Kidney (tissue), 14 donors: ENCODE data around the gene ADAMTS14. TPM values are rescaled to one million over a fixed set of nuclear protein-coding genes. Genes with fewer than 3 reads are reported as not detected.

Experiments used
- DNase-seq, 5 donors: peaks; one replicate each; pipeline ENCODE4 v3.0.0-alpha.2; 2013 to 2020
- FAIRE-seq: peaks from 2 replicates; lab custom pipeline; 2012; peaks lifted over from hg19 to GRCh38; lab: Jason Lieb, UNC
- H3K27ac ChIP-seq, 2 donors: one replicate each; pipeline ENCODE4 v1.7.0; 2013; ENCODE audit warnings: low read depth in 2 of 2, low read length in 2 of 2, inconsistent platforms in 1 of 2
- H3K27me3 ChIP-seq: one replicate; pipeline ENCODE4 v1.7.1; 2013; ENCODE audit warnings: low read length, inconsistent platforms; ENCODE audit not compliant: control insufficient read depth, insufficient read depth
- H3K36me3 ChIP-seq, 3 donors: one replicate each; pipeline versions ENCODE4 v1.7.0 to v1.7.1; 2013; ENCODE audit warnings: low read length in 3 of 3, control low read depth in 1 of 3, inconsistent platforms in 1 of 3; ENCODE audit not compliant: insufficient read depth in 3 of 3, control insufficient read depth in 2 of 3
- H3K4me1 ChIP-seq, 3 donors: one replicate each; pipeline versions ENCODE4 v1.7.0 to v1.7.1; 2013; ENCODE audit warnings: low read length in 3 of 3, inconsistent platforms in 1 of 3, low read depth in 1 of 3; ENCODE audit not compliant: control insufficient read depth in 2 of 3, insufficient read depth in 2 of 3
- H3K4me3 ChIP-seq, 3 donors: one replicate each; pipeline versions ENCODE4 v1.7.0 to v1.8.1; 2013; ENCODE audit warnings: low read length in 3 of 3, control low read depth in 1 of 3, inconsistent platforms in 1 of 3
- H3K9ac ChIP-seq, 3 donors: one replicate each; pipeline versions ENCODE4 v1.7.0 to v1.7.1; 2013; ENCODE audit warnings: low read length in 3 of 3, control low read depth in 1 of 3, inconsistent platforms in 1 of 3
- H3K9me3 ChIP-seq, 3 donors: one replicate each; pipeline versions ENCODE4 v1.7.0 to v1.7.1; 2013; ENCODE audit warnings: low read length in 3 of 3, control low read depth in 1 of 3, inconsistent platforms in 1 of 3; ENCODE audit not compliant: control insufficient read depth in 2 of 3, insufficient read depth in 1 of 3
- CTCF ChIP-seq: IDR thresholded peaks from 3 replicates; pipeline ENCODE4 v1.5.1; 2012; ENCODE audit warnings: mild to moderate bottlenecking, moderate library complexity, borderline replicate concordance; ENCODE audit not compliant: insufficient read depth; ENCODE audit errors: extremely low read depth
- intact Hi-C: fragments of 100-400 bp; cut with DNase I; formaldehyde crosslinking; loops from one replicate; pipeline ENCODE4 v1.11.1; 2022
- polyA plus RNA-seq: library from polyadenylated mRNA; stranded (reverse); fragments of 350-450 nt; fragmentation: Illumina TruSeq; extraction: RNeasy Lipid Tissue Mini Kit (QIAGEN cat#74804); gene quantifications from one replicate; pipeline ENCODE4 v1.2.3, GENCODE V29; 2014; ENCODE audit warnings: low read depth, low replicate concordance; ENCODE audit not compliant: insufficient read depth
- total RNA-seq: library from RNA; stranded (reverse); fragmentation: NEBNext Ultra II Directional; extraction: Animal tissue kit (Norgen Biotek cat#: 25700); gene quantifications from one replicate; pipeline ENCODE4 v1.2.1, GENCODE V29; 2021
- donor health status: control.
- donor health status: control.
- donor health status: control.
- donor health status: control.
- donor health status: control.
- donor health status: DM: yes; HTN: yes; CAD: no.
- donor health status: Normal renal cell carcinoma (clear cell type).

ADAMTS14 gene
- total and polyA plus RNA-seq, 2 donors from 2014 or later, result 0.47 TPM; not detected in 1

- no peak for FAIRE-seq
- no peak for DNase-seq
- H3K4me3 ChIP-seq, result no peak overlapping the region
These were observed 25.9 kb downstream of the ADAMTS14 start for GRCh38 chr10:70698211-70698610.

GRCh38 chr10:70699063-70699658, 26.9 kb downstream of the ADAMTS14 start:
- no peaks in the 10 kb centered on the region for H3K27me3 ChIP-seq
- no peaks in the 10 kb centered on the region for H3K4me1 ChIP-seq
- intact Hi-C loops, result no loop called here
- no peaks in the 10 kb centered on the region for H3K9me3 ChIP-seq
- no peaks in the 10 kb centered on the region for H3K36me3 ChIP-seq
- FAIRE-seq (no peak), DNase-seq (no peak)
- no peak overlapping the region for H3K27ac ChIP-seq
- H3K4me3 ChIP-seq, result no peak overlapping the region
- H3K9ac ChIP-seq, result no peak overlapping the region
- TF ChIP-seq CTCF, result no peak

More at GRCh38 chr10:70698211-70698610, 25.9 kb downstream of the ADAMTS14 start:
- H3K27me3 ChIP-seq, result no peaks in the 10 kb centered on the region
- H3K36me3 ChIP-seq, result no peaks in the 10 kb centered on the region
- H3K9ac ChIP-seq, result no peak overlapping the region
- H3K27ac ChIP-seq, result no peak overlapping the region
- no peaks in the 10 kb centered on the region for H3K4me1 ChIP-seq
- TF ChIP-seq CTCF, result no peak
- H3K9me3 ChIP-seq, result no peaks in the 10 kb centered on the region
- intact Hi-C loops, result no loop called here

- H3K27ac ChIP-seq, result no peak overlapping the region
- no peak for FAIRE-seq
- TF ChIP-seq CTCF, result no peak
- no peak overlapping the region for H3K4me3 ChIP-seq
- H3K4me1 ChIP-seq, result no peaks in the 10 kb centered on the region
- no peaks in the 10 kb centered on the region for H3K36me3 ChIP-seq
- no peaks in the 10 kb centered on the region for H3K9me3 ChIP-seq
- DNase-seq, result peak in 4 of 5 donors; percentile 43 to 64 (median 56)
- H3K27me3 ChIP-seq, result no peaks in the 10 kb centered on the region
- H3K9ac ChIP-seq, result no peak overlapping the region
- intact Hi-C loops, result no loop called here
These were observed 27.4 kb downstream of the ADAMTS14 start for GRCh38 chr10:70699659-70700174.
